Measurements from ENCODE around the gene PILRA.
"Not testable (repeated sequence)": the region's sequence is repeated elsewhere in the genome, so short reads cannot be mapped to it uniquely, and the experiment has no call there.

The PILRA gene

DNA sequence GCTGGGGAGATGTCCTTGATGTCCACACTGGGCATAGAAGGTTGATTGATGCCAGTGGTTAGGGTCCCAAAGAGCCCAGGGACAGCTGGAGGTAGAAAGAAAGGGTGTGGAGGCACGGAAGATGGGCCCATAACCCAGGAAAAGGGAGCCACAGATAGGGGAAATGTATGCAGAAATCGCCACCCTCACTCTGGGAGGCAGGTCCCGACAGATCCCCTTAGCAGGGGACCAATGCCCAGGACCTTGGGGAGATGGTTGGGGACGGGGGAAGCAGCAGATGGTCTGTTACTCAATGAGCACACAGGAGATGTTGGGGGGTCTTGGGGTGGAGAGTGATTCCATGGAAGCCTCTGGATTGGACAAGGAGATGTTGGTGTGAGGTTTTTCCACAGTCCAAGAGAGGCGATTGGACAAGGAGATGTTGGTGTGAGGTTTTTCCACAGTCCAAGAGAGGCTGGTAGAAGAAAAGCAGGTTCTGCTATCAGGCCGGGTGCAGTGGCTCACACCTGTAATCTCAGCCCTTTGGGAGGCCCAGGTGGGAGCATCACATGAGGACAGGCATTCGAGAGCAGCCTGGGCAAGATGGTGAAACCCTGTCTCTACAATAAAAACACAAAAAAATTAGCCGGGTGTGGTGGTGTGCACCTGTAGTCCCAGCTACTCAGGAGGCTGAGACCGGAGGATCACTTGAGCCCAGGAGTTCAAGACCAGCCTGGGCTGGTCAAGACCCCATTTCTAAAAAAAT lies 70.0 kb downstream of the PILRA start:
- no peak for TF ChIP-seq ZFX (IDR thresholded peaks at IDR 0.05; ENCODE audit: borderline replicate concordance)
- TF ChIP-seq, protein P1, sequence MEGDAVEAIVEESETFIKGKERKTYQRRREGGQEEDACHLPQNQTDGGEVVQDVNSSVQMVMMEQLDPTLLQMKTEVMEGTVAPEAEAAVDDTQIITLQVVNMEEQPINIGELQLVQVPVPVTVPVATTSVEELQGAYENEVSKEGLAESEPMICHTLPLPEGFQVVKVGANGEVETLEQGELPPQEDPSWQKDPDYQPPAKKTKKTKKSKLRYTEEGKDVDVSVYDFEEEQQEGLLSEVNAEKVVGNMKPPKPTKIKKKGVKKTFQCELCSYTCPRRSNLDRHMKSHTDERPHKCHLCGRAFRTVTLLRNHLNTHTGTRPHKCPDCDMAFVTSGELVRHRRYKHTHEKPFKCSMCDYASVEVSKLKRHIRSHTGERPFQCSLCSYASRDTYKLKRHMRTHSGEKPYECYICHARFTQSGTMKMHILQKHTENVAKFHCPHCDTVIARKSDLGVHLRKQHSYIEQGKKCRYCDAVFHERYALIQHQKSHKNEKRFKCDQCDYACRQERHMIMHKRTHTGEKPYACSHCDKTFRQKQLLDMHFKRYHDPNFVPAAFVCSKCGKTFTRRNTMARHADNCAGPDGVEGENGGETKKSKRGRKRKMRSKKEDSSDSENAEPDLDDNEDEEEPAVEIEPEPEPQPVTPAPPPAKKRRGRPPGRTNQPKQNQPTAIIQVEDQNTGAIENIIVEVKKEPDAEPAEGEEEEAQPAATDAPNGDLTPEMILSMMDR (IDR thresholded peaks at IDR 0.05) = no peak
- no peak overlapping the region for H3K27ac ChIP-seq

DNA sequence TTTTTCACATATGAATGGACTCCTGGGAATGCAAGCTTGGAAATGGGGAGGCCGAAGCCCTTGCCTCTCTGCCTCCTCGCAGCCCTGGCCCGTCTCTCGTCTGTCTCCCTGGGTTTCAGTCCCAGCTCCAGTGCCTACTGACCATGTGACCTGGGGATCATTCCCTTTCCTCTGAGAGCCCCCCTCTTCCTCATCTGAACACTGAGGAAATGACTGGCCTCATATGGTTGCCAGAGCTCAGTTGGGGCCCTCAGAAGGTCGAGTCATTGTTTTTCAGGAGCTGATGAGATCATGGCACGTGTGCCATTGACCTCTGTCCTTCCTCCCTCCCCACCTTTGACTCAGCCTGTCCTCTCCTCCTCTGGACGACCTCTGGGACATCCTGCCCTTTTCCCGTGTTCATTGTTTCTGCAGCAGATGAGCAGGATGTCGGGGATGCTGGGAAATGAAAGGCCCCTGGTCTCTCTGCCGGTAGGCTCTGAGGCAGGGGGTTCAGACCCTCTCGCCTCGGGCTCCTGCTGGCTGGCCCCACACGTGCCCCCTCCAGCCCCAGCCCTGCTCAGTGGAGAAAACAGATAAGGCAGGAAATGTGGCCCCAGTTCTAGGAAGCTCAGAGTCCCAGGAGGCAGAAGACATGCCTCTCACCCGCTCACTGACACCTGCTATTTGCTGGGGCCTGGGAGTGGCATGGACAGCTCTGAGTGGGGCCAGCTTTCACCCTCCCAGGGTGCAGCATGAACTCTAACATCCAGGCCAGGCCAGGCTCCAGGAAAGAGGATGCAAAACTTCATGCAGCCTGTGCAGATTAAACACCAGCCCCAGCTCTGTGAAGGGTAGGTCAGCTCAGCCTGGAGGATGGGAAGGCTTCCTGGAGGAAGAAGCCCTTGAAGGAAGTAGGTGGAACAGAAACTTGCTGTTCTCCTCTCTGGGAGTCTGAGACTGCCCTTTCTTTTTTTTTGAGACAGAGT lies 71.3 kb downstream of the PILRA start:
- TF ChIP-seq, protein P1 (IDR thresholded peaks at IDR 0.05) = no peak
- no peak for TF ChIP-seq ZFX (IDR thresholded peaks at IDR 0.05; ENCODE audit: borderline replicate concordance)
- H3K27ac ChIP-seq = no peak overlapping the region

DNA sequence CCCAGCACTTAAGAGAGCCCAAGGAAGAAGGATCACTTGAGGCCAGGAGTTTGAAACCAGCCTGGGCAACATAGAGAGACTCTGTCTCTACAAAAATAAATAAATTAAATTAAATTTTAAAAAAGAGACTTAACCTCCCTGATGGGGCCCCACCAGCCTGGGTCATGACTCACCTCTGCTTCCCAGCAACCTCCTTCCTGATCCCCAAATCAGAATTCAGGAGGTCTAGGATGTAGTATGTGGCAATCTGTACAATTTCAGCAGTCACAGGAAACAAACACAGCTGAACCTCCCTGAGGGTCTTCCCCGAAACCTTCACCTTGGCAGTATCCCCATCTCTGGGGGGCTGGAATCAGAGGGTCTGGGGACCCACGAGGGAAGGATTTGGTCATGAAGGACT lies 72.8 kb downstream of the PILRA start:
- TF ChIP-seq, protein P1 (IDR thresholded peaks at IDR 0.05) = no peak
- no peak for TF ChIP-seq ZFX (IDR thresholded peaks at IDR 0.05; ENCODE audit: borderline replicate concordance)
- no peak overlapping the region for H3K27ac ChIP-seq

DNA sequence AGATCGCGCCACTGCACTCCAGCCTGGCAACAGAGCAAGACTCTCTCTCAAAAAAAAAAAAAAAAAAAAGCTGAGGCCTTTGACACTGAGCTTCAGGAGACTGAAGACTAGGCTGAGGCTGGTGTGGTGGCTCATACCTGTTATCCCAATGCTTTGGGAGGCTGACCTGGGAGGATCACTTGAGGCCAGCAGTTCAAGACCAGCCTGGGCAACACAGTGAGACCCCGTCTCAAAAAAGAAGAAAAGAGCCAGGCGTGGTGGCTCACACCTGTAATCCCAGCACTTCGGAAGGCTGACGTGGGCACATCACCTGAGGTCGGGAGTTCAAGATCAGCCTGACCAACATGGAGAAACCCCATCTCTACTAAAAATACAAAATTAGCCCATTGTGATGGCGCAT lies 74.1 kb downstream of the PILRA start:
- not testable (repeated sequence) for H3K27ac ChIP-seq

DNA sequence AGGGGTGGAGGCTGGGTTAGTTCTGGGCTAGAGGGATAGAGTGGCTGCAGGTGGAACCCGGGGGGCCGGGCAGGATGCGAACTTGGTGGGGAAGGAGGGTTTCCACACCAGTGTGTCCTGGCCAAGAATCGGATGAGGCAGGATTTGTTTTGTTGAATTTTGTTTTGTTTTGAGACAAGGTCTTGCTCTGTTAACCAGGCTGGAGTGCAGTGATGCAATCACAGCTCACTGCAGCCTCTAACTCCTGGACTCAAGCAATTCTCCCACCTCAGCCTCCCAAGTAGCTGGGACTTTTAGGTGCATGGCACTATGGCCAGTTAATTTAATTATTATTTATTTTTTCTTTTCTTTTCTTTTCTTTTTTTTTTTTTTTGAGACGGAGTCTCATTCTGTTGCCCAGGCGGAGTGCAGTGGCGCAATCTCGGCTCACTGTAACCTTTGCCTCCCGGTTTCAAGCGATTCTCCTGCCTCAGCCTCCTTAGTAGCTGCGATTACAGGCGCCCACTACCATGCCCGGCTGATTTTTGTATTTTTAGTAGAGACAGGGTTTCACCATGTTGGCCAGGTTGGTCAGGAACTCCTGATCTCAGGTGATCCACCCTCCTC lies 76.0 kb downstream of the PILRA start:
- H3K27ac ChIP-seq = peak overlapping the region; percentile 34
- TF ChIP-seq, protein P1 (IDR thresholded peaks at IDR 0.05) = no peak
- no peak for TF ChIP-seq ZFX (IDR thresholded peaks at IDR 0.05; ENCODE audit: borderline replicate concordance)

Data from 22Rv1 (cell line).